HEK293 (cell line): Measurements from ENCODE around the gene CCDC85A.
A peak's percentile ranks its signal among the peaks of the same experiment; 100 is the strongest.

Experiments
- CTCF ChIA-PET: fragments of 350-600 bp; formaldehyde crosslinking; extraction: SDS; loops from one replicate; lab custom pipeline; 2021; ENCODE audit warnings: antibody characterized with exemption; lab: Yijun Ruan, JAX
- POLR2A ChIA-PET: fragments of 300-600 bp; formaldehyde crosslinking; extraction: SDS; loops from one replicate; lab custom pipeline; 2020; ENCODE audit warnings: antibody characterized with exemption, inconsistent platforms; lab: Yijun Ruan, JAX
- H3K27ac ChIP-seq: fragments of 200-500 bp; sonication (Bioruptor generic); 2 replicates; pipeline ENCODE4 v1.5.1; 2014; ENCODE audit warnings: low read depth, low read length, control low read depth, inconsistent platforms; ENCODE audit errors: extremely low read depth
- H3K36me3 ChIP-seq, 2 experiments: fragments of 200-500 bp in 1 of 2; sonication (Bioruptor generic) in 1 of 2; 1 replicate in 1 of 2; 2 replicates in 1 of 2; pipeline ENCODE4 v1.5.1; 2014 to 2017; ENCODE audit warnings: inconsistent platforms in 2 of 2, low read length in 2 of 2; ENCODE audit not compliant: control insufficient read depth in 2 of 2, insufficient read depth in 1 of 2
- H3K4me1 ChIP-seq: fragments of 200-500 bp; sonication (Bioruptor generic); 2 replicates; pipeline ENCODE4 v1.5.1; 2014; ENCODE audit warnings: mild to moderate bottlenecking, low read length, inconsistent platforms; ENCODE audit not compliant: control insufficient read depth, insufficient read depth
- H3K4me3 ChIP-seq: 2 replicates; pipeline ENCODE4 v1.5.1; 2011; ENCODE audit warnings: low read depth, mild to moderate bottlenecking, control low read depth, low read length, moderate library complexity
- H3K9me3 ChIP-seq: fragments of 200-500 bp; sonication (Bioruptor generic); 2 replicates; pipeline ENCODE4 v1.5.1; 2014; ENCODE audit warnings: low read depth, low read length, inconsistent platforms; ENCODE audit not compliant: control insufficient read depth, insufficient read depth
- BCL11A ChIP-seq: fragments of 450-650 bp; formaldehyde crosslinking; IDR thresholded peaks from 2 replicates; pipeline ENCODE4 v1.5.1; 2016; ENCODE audit warnings: low read depth, missing biosample characterization, missing genetic modification characterization
- GLI4 ChIP-seq: fragments of 450-650 bp; formaldehyde crosslinking; IDR thresholded peaks from 2 replicates; pipeline ENCODE4 v1.5.1; 2016; ENCODE audit warnings: missing biosample characterization, missing genetic modification characterization
- GLIS1 ChIP-seq: fragments of 450-650 bp; formaldehyde crosslinking; IDR thresholded peaks from 2 replicates; pipeline ENCODE4 v1.5.1; 2016; ENCODE audit warnings: missing biosample characterization, missing genetic modification characterization
- GLIS2 ChIP-seq: fragments of 450-650 bp; formaldehyde crosslinking; IDR thresholded peaks from 2 replicates; pipeline ENCODE4 v1.5.1; 2016; ENCODE audit warnings: missing biosample characterization, missing genetic modification characterization
- MYNN ChIP-seq: fragments of 450-650 bp; formaldehyde crosslinking; IDR thresholded peaks from 2 replicates; pipeline ENCODE4 v1.5.1; 2016; ENCODE audit warnings: missing biosample characterization, missing genetic modification characterization, borderline replicate concordance
- PRDM1 ChIP-seq: fragments of 450-650 bp; formaldehyde crosslinking; IDR thresholded peaks from 2 replicates; pipeline ENCODE4; 2016; ENCODE audit warnings: missing biosample characterization, missing genetic modification characterization
- PRDM10 ChIP-seq: fragments of 450-650 bp; formaldehyde crosslinking; IDR thresholded peaks from 2 replicates; pipeline ENCODE4 v1.5.1; 2016; ENCODE audit warnings: missing biosample characterization, missing genetic modification characterization
- REPIN1 ChIP-seq: fragments of 450-650 bp; formaldehyde crosslinking; IDR thresholded peaks from 2 replicates; pipeline ENCODE4 v1.5.1; 2017; ENCODE audit warnings: missing biosample characterization, missing genetic modification characterization, low read depth
- SALL2 ChIP-seq: fragments of 450-650 bp; formaldehyde crosslinking; IDR thresholded peaks from 2 replicates; pipeline ENCODE4 v1.5.0; 2017; ENCODE audit warnings: missing biosample characterization, mild to moderate bottlenecking, missing genetic modification characterization, borderline replicate concordance
- SP3 ChIP-seq: fragments of 450-650 bp; formaldehyde crosslinking; IDR thresholded peaks from 2 replicates; pipeline ENCODE4 v1.5.1; 2016; ENCODE audit warnings: missing biosample characterization, missing genetic modification characterization
- TRIM28 ChIP-seq: IDR thresholded peaks from 2 replicates; pipeline ENCODE4 v1.6.1; 2011; ENCODE audit warnings: low read length, control low read depth, borderline replicate concordance
- ZBTB20 ChIP-seq: fragments of 450-650 bp; formaldehyde crosslinking; IDR thresholded peaks from 2 replicates; pipeline ENCODE4 v1.5.1; 2016; ENCODE audit warnings: missing biosample characterization, missing genetic modification characterization
- ZBTB8A ChIP-seq: fragments of 450-650 bp; formaldehyde crosslinking; IDR thresholded peaks from 2 replicates; pipeline ENCODE4 v1.5.1; 2016; ENCODE audit warnings: missing biosample characterization, missing genetic modification characterization
- ZFHX2 ChIP-seq: fragments of 450-650 bp; formaldehyde crosslinking; conservative IDR thresholded peaks from 2 replicates; pipeline ENCODE4 v1.5.1; 2016; ENCODE audit warnings: missing biosample characterization, missing genetic modification characterization
- ZNF155 ChIP-seq: fragments of 450-650 bp; formaldehyde crosslinking; IDR thresholded peaks from 2 replicates; pipeline ENCODE4 v1.5.1; 2016; ENCODE audit warnings: missing biosample characterization, missing genetic modification characterization
- ZNF175 ChIP-seq: fragments of 450-650 bp; formaldehyde crosslinking; IDR thresholded peaks from 2 replicates; pipeline ENCODE4 v1.5.1; 2016; ENCODE audit warnings: missing biosample characterization, missing genetic modification characterization
- ZNF2 ChIP-seq: fragments of 450-650 bp; formaldehyde crosslinking; IDR thresholded peaks from 2 replicates; pipeline ENCODE4 v1.5.1; 2016; ENCODE audit warnings: missing biosample characterization, missing genetic modification characterization
- ZNF23 ChIP-seq: fragments of 450-650 bp; formaldehyde crosslinking; IDR thresholded peaks from 2 replicates; pipeline ENCODE4 v1.5.1; 2016; ENCODE audit warnings: missing biosample characterization, missing genetic modification characterization, borderline replicate concordance
- ZNF266 ChIP-seq: fragments of 450-650 bp; formaldehyde crosslinking; IDR thresholded peaks from 2 replicates; pipeline ENCODE4 v1.5.1; 2016; ENCODE audit warnings: missing biosample characterization, missing genetic modification characterization, low read depth
- ZNF280D ChIP-seq: fragments of 450-650 bp; formaldehyde crosslinking; IDR thresholded peaks from 2 replicates; pipeline ENCODE4 v1.5.1; 2016; ENCODE audit warnings: missing biosample characterization, missing genetic modification characterization
- ZNF335 ChIP-seq: fragments of 450-650 bp; formaldehyde crosslinking; conservative IDR thresholded peaks from 2 replicates; pipeline ENCODE4 v1.5.1; 2016; ENCODE audit warnings: missing biosample characterization, missing genetic modification characterization
- ZNF37A ChIP-seq: fragments of 450-650 bp; IDR thresholded peaks from 2 replicates; pipeline ENCODE4 v1.5.1; 2018; ENCODE audit warnings: missing biosample characterization, missing genetic modification characterization
- ZNF521 ChIP-seq: fragments of 450-650 bp; formaldehyde crosslinking; IDR thresholded peaks from 2 replicates; pipeline ENCODE4 v1.5.1; 2017; ENCODE audit warnings: missing biosample characterization, mild to moderate bottlenecking, missing genetic modification characterization
- ZNF560 ChIP-seq: fragments of 450-650 bp; formaldehyde crosslinking; IDR thresholded peaks from 2 replicates; pipeline ENCODE4 v1.5.1; 2017; ENCODE audit warnings: missing biosample characterization, missing genetic modification characterization, borderline replicate concordance
- ZNF585B ChIP-seq: fragments of 450-650 bp; formaldehyde crosslinking; IDR thresholded peaks from 2 replicates; pipeline ENCODE4 v1.5.1; 2016; ENCODE audit warnings: missing biosample characterization, missing genetic modification characterization
- ZNF624 ChIP-seq: fragments of 450-650 bp; formaldehyde crosslinking; IDR thresholded peaks from 2 replicates; pipeline ENCODE4 v1.5.1; 2017; ENCODE audit warnings: missing biosample characterization, missing genetic modification characterization
- ZNF654 ChIP-seq: fragments of 450-650 bp; formaldehyde crosslinking; IDR thresholded peaks from 2 replicates; pipeline ENCODE4 v1.5.1; 2016; ENCODE audit warnings: low read depth, missing biosample characterization, missing genetic modification characterization
- ZNF660 ChIP-seq: fragments of 450-650 bp; IDR thresholded peaks from 2 replicates; pipeline ENCODE4 v1.5.1; 2018; ENCODE audit warnings: missing biosample characterization, mild to moderate bottlenecking, missing genetic modification characterization
- ZNF707 ChIP-seq: fragments of 450-650 bp; formaldehyde crosslinking; IDR thresholded peaks from 2 replicates; pipeline ENCODE4 v1.5.1; 2016; ENCODE audit warnings: missing biosample characterization, missing genetic modification characterization
- ZNF776 ChIP-seq: fragments of 450-650 bp; formaldehyde crosslinking; IDR thresholded peaks from 2 replicates; pipeline ENCODE4 v1.5.0; 2017; ENCODE audit warnings: missing biosample characterization, missing genetic modification characterization, borderline replicate concordance
- ZNF777 ChIP-seq: fragments of 450-650 bp; formaldehyde crosslinking; IDR thresholded peaks from 2 replicates; pipeline ENCODE4 v1.5.1; 2017; ENCODE audit warnings: missing biosample characterization, missing genetic modification characterization, borderline replicate concordance
- ZNF791 ChIP-seq: fragments of 450-650 bp; formaldehyde crosslinking; IDR thresholded peaks from 2 replicates; pipeline ENCODE4 v1.5.1; 2016; ENCODE audit warnings: missing biosample characterization, missing genetic modification characterization
- ZNF843 ChIP-seq: fragments of 450-650 bp; formaldehyde crosslinking; IDR thresholded peaks from 2 replicates; pipeline ENCODE4 v1.5.1; 2016; ENCODE audit warnings: missing biosample characterization, missing genetic modification characterization
- ZSCAN4 ChIP-seq: fragments of 450-650 bp; formaldehyde crosslinking; IDR thresholded peaks from 2 replicates; pipeline ENCODE4 v1.5.1; 2017; ENCODE audit warnings: missing biosample characterization, missing genetic modification characterization

The CCDC85A gene

GRCh38 chr2:56185101-56185581 lies 1.4 kb downstream of the CCDC85A start:
- Histone ChIP-seq H3K9me3 (no peaks in the 10 kb centered on the region), H3K27ac (no peak overlapping the region; the same call in 1 of the 2 replicates), H3K36me3 (no peaks in the 10 kb centered on the region), H3K4me3 (peak overlapping the region; percentile 57), H3K4me1 (no peaks in the 10 kb centered on the region)
- CTCF ChIA-PET, result interaction anchor here (0.6 to 1.3 kb wide), 2 partner anchors 178 to 564 kb away, joined by 3 read pairs; no protein-coding TSS in a partner anchor
- POLR2A ChIA-PET, result no interaction called here
- TF ChIP-seq REPIN1 (tag by site-specific recombination) (no peak), ZBTB8A (tag by site-specific recombination) (peak; percentile 66), ZNF23 (no peak), ZNF335 (tag by site-specific recombination) (peak; percentile 82), SALL2 (tag by site-specific recombination) (no peak), ZNF585B (tag by site-specific recombination) (no peak), ZNF654 (tag by site-specific recombination) (no peak), ZNF2 (no peak), ZFHX2 (tag by site-specific recombination) (no peak), MYNN (tag by site-specific recombination) (no peak), ZSCAN4 (no peak), ZNF843 (tag by site-specific recombination) (no peak), ZNF280D (tag by site-specific recombination) (no peak), GLIS1 (peak; percentile 23; the same call in 1 of the 2 replicates), GLIS2 (tag by site-specific recombination) (peak; percentile 77), PRDM10 (tag by site-specific recombination) (peak; percentile 90), ZNF791 (tag by site-specific recombination) (no peak), BCL11A (tag by site-specific recombination) (no peak), ZNF707 (tag by site-specific recombination) (no peak), ZNF660 (tag by site-specific recombination) (no peak), ZNF175 (tag by site-specific recombination) (no peak), ZNF521 (tag by site-specific recombination) (no peak), ZNF37A (tag by site-specific recombination) (no peak), ZNF776 (tag by site-specific recombination) (no peak), PRDM1 (tag by site-specific recombination) (0 out of 2 replicates have a peak, but pooled peaks have one; percentile 27), ZNF560 (tag by site-specific recombination) (no peak), ZNF155 (tag by site-specific recombination) (no peak), ZNF266 (tag by site-specific recombination) (no peak), SP3 (peak; percentile 0; the same call in 1 of the 2 replicates), ZBTB20 (tag by site-specific recombination) (peak; percentile 35; the same call in 1 of the 2 replicates), TRIM28 (no peak), ZNF777 (tag by site-specific recombination) (no peak), GLI4 (tag by site-specific recombination) (no peak), ZNF624 (tag by site-specific recombination) (no peak)
